ENCODE measurements around the gene ADTRP.

GRCh38 chr6:11672669-11673068 lies 105.9 kb downstream of the ADTRP start:
- TF ChIP-seq POLR2A (IDR thresholded peaks at IDR 0.05) (no peak), CTCF (IDR thresholded peaks at IDR 0.05 in 8 of 11, conservative IDR thresholded peaks at IDR 0.05 in 3 of 11) (no peak)
